Activated CD4-positive, alpha-beta T cell treated with anti-CD3 and anti-CD28 coated beads, Interleukin-2, amount 50 U/mL, for 24 hours (primary cell): Measurements from ENCODE around the gene LRRC46.

Experiments used
- DNase-seq, 2 donors: peaks; one replicate each; pipeline ENCODE4 v3.0.0-alpha.2; 2020; ENCODE audit warnings: low read depth in 1 of 2, low spot score in 1 of 2

LRRC46 gene

DNA sequence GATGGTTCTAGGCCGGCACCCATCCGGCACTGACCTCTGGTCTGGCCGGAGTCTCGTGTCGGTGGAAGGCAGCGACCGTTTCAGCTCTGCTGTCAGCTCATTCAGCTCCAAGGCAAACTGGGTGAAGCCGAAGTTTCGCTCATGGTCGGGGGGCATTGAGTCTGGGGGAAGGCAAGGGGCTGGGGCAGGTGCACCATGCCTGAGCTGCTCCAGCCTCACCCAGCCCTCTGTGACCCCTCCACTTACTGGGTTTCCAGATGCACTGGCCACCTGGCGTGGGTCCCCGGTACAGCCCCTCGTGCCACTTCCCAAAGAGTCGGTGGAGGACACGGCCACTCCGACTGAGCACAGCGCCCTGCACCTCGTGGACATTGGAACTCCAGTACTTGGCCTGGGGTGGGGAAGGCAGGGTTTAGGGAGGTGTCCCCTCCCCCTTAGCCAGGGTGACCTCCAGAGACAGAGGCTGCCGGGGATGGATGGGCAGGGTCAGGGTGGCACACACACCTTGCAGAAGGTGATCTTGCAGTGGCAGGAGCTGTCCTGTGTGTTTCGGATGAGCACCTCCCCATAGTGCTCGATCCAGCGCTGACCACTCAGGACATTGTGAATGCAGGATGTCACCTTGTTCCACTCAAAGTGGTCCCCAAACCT is 22.5 kb upstream of the LRRC46 start:
- DNase-seq, result no peak

- no peak for DNase-seq
Observed at GRCh38 chr17:47810200-47810821, 21.2 kb upstream of the LRRC46 start.

GRCh38 chr17:47810901-47811635 is 20.4 kb upstream of the LRRC46 start:
- no peak for DNase-seq

- DNase-seq, result no peak
Observed at GRCh38 chr17:47811709-47812108, 19.8 kb upstream of the LRRC46 start.

- DNase-seq, result no peak
Observed at GRCh38 chr17:47812146-47812920, 19.1 kb upstream of the LRRC46 start.

GRCh38 chr17:47813077-47813476 is 18.4 kb upstream of the LRRC46 start:
- DNase-seq, result no peak

- DNase-seq, result no peak
Observed at GRCh38 chr17:47813512-47814031, 17.9 kb upstream of the LRRC46 start.

GRCh38 chr17:47815106-47815918 is 16.2 kb upstream of the LRRC46 start:
- no peak for DNase-seq

- DNase-seq, result no peak
Observed at GRCh38 chr17:47816111-47816735, 15.2 kb upstream of the LRRC46 start.

GRCh38 chr17:47816947-47817346 is 14.5 kb upstream of the LRRC46 start:
- no peak for DNase-seq

GRCh38 chr17:47818002-47818695 is 13.3 kb upstream of the LRRC46 start:
- DNase-seq, result no peak

DNA sequence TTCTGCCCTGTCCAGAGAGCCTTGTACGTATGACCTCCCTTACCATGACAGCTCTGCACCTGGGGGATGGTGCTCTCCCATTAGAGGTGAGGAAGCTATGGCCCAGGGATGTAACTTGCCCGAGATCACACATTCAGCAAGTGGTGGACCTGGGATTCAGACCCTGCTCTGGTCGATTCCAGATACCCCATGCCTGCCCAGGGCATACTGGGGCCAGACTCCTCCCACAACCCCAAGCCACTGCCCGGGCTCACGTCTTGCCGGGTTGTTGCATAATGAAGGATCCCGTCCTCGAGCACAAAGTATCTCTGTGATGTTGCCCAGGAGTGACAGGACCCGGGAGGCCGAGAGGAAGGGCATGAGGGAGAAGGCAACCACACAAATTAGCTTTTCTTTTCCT is 12.0 kb upstream of the LRRC46 start:
- DNase-seq, result no peak

GRCh38 chr17:47820033-47820789 is 11.3 kb upstream of the LRRC46 start:
- no peak for DNase-seq

GRCh38 chr17:47821031-47821423 is 10.4 kb upstream of the LRRC46 start:
- no peak for DNase-seq

GRCh38 chr17:47821424-47822391 is 9.8 kb upstream of the LRRC46 start, which contains the start of gene OSBPL7:
TSS of gene OSBPL7 (minus strand) at chr17:47821794. CDS start at chr17:47820278, 1,516 bp downstream.
- peak; percentile 28 to 60 for DNase-seq

- DNase-seq, result no peak
Observed at GRCh38 chr17:47822785-47823184, 8.7 kb upstream of the LRRC46 start.

DNA sequence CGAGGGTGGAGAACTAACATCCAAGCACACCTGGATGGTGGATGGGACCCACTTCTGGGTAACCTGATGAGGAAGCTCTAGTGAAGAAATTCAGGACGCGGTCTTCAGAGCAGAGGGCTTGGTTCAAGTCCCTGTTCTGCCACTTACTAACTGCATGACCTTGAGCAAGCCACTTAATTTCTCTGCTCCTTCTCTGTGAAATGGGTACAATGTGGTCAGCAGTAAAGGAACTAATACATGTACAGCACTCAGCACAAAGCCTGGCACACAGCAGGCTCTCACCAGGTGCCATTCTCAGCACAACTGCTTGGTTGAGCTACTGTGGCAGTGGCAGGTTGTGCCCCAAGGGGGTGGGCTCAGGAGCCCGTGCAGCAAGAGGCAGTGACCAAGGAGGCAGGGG is 8.0 kb upstream of the LRRC46 start:
- no peak for DNase-seq
